ENCODE data around the gene CNIH2.
"Not testable (repeated sequence)": the region's sequence is repeated elsewhere in the genome, so short reads cannot be mapped to it uniquely, and the experiment has no call there.

The CNIH2 gene

GRCh38 chr11:66316849-66317251, 38.9 kb downstream of the CNIH2 start, which contains the start of gene CD248:
Gene CD248 (minus strand): TSS chr11:66317044. CDS start chr11:66317027, 17 bp downstream.
- DNase-seq, result no peak

- no peak for DNase-seq
Observed at GRCh38 chr11:66317322-66317722, 39.3 kb downstream of the CNIH2 start.

GRCh38 chr11:66317723-66318599, 40.0 kb downstream of the CNIH2 start:
- DNase-seq, result no peak

GRCh38 chr11:66318600-66318970, 40.6 kb downstream of the CNIH2 start:
- no peak for DNase-seq

GRCh38 chr11:66320289-66320688, 42.3 kb downstream of the CNIH2 start:
- DNase-seq, result not testable (repeated sequence)

- DNase-seq, result not testable (repeated sequence)
Observed at GRCh38 chr11:66320748-66321147, 42.8 kb downstream of the CNIH2 start.

- DNase-seq, result no peak
Observed at GRCh38 chr11:66321606-66322005, 43.6 kb downstream of the CNIH2 start.

GRCh38 chr11:66322732-66323427, 44.9 kb downstream of the CNIH2 start:
- DNase-seq, result no peak

- no peak for DNase-seq
Observed at GRCh38 chr11:66323684-66324083, 45.7 kb downstream of the CNIH2 start.

- no peak for DNase-seq
Observed at GRCh38 chr11:66324664-66325063, 46.7 kb downstream of the CNIH2 start.

GRCh38 chr11:66325263-66325671, 47.3 kb downstream of the CNIH2 start:
- DNase-seq, result no peak

- DNase-seq, result no peak
Observed at GRCh38 chr11:66326261-66327111, 48.5 kb downstream of the CNIH2 start.

- DNase-seq, result no peak
Observed at GRCh38 chr11:66327171-66328030, 49.4 kb downstream of the CNIH2 start.

GRCh38 chr11:66328031-66328301, 50.0 kb downstream of the CNIH2 start:
- DNase-seq, result no peak

- peak; percentile 49 for DNase-seq
Observed at GRCh38 chr11:66328302-66329144, 50.5 kb downstream of the CNIH2 start.

GRCh38 chr11:66329165-66329673, 51.2 kb downstream of the CNIH2 start:
- DNase-seq, result no peak

- DNase-seq, result no peak
Observed at GRCh38 chr11:66330931-66331330, 53.0 kb downstream of the CNIH2 start.

- no peak for DNase-seq
Observed at GRCh38 chr11:66331542-66332370, 53.8 kb downstream of the CNIH2 start.

GRCh38 chr11:66332371-66333219, 54.6 kb downstream of the CNIH2 start:
- no peak for DNase-seq
